HG02852 (cell line): Measurements from ENCODE around the gene MAP4K5.

ENCODE experiments used
- ATAC-seq: cut with Tn5 transposase; IDR thresholded peaks from one replicate; pipeline ENCODE4 v1.9.1; 2021; ENCODE audit warnings: mild to moderate bottlenecking, moderate library complexity; ENCODE audit not compliant: unreplicated experiment

The MAP4K5 gene

GRCh38 chr14:50479041-50479440, 53.3 kb downstream of the MAP4K5 start:
- ATAC-seq: no peak

GRCh38 chr14:50477760-50478159, 54.6 kb downstream of the MAP4K5 start:
- no peak for ATAC-seq

GRCh38 chr14:50476134-50476533, 56.2 kb downstream of the MAP4K5 start:
- ATAC-seq: no peak

- ATAC-seq: no peak
Observed at GRCh38 chr14:50475460-50475859, 56.9 kb downstream of the MAP4K5 start.

- no peak for ATAC-seq
Observed at GRCh38 chr14:50471838-50472465, 60.4 kb downstream of the MAP4K5 start.

- ATAC-seq: no peak
Observed at GRCh38 chr14:50469982-50470381, 62.4 kb downstream of the MAP4K5 start.

GRCh38 chr14:50462111-50462510, 70.3 kb downstream of the MAP4K5 start:
- ATAC-seq: no peak

GRCh38 chr14:50453869-50454268, 78.5 kb downstream of the MAP4K5 start:
- ATAC-seq: no peak

GRCh38 chr14:50452979-50453705, 79.2 kb downstream of the MAP4K5 start:
- ATAC-seq: no peak

- no peak for ATAC-seq
Observed at GRCh38 chr14:50452296-50452695, 80.1 kb downstream of the MAP4K5 start.

GRCh38 chr14:50451854-50452253, 80.5 kb downstream of the MAP4K5 start:
- ATAC-seq: no peak

- no peak for ATAC-seq
Observed at GRCh38 chr14:50447461-50447860, 84.9 kb downstream of the MAP4K5 start.

GRCh38 chr14:50434528-50434927, 97.8 kb downstream of the MAP4K5 start:
- no peak for ATAC-seq

GRCh38 chr14:50432131-50432530, 100.2 kb downstream of the MAP4K5 start:
- ATAC-seq: no peak

- no peak for ATAC-seq
Observed at GRCh38 chr14:50425816-50426215, 106.6 kb downstream of the MAP4K5 start.

- ATAC-seq: no peak
Observed at GRCh38 chr14:50425105-50425504, 107.3 kb downstream of the MAP4K5 start.

GRCh38 chr14:50423529-50423928, 108.8 kb downstream of the MAP4K5 start:
- ATAC-seq: no peak

- no peak for ATAC-seq
Observed at GRCh38 chr14:50421499-50421898, 110.9 kb downstream of the MAP4K5 start.

GRCh38 chr14:50417853-50418252, 114.5 kb downstream of the MAP4K5 start:
- no peak for ATAC-seq

GRCh38 chr14:50410921-50411320, 121.4 kb downstream of the MAP4K5 start:
- ATAC-seq: no peak

- ATAC-seq: no peak
Observed at GRCh38 chr14:50410071-50410470, 122.3 kb downstream of the MAP4K5 start.

GRCh38 chr14:50407111-50407812, 125.1 kb downstream of the MAP4K5 start:
- no peak for ATAC-seq
